HG03354 (cell line): ENCODE measurements around the gene PRKCA.
"Not testable (repeated sequence)": the region's sequence is repeated elsewhere in the genome, so short reads cannot be mapped to it uniquely, and the experiment has no call there.

Experiments used
- ATAC-seq: cut with Tn5 transposase; IDR thresholded peaks from one replicate; pipeline ENCODE4 v1.9.1; 2021; ENCODE audit warnings: mild to moderate bottlenecking; ENCODE audit not compliant: unreplicated experiment, poor library complexity, severe bottlenecking

PRKCA gene

DNA sequence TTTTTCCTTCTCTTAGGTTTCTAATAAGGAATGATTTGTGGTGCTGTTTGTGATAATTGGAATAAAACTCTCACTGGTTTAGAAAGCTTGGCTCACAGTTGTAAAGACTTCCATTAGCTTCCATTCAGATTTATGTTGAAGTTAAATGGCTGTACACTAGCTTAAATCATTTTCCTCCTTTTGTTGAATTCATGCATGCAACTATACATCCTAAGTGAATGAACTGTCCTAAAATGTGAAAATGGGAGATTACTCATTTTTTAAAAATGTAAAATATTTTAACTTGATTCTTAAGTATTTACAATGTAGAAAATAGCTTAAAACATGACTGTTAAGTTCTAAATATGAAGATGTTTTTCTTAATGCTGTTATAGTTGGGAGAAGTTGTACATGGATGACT is 15.2 kb downstream of the PRKCA start:
- ATAC-seq: no peak

- no peak for ATAC-seq
Observed at GRCh38 chr17:66319226-66319625, 16.8 kb downstream of the PRKCA start.

GRCh38 chr17:66322764-66323163 is 20.4 kb downstream of the PRKCA start:
- ATAC-seq: no peak

DNA sequence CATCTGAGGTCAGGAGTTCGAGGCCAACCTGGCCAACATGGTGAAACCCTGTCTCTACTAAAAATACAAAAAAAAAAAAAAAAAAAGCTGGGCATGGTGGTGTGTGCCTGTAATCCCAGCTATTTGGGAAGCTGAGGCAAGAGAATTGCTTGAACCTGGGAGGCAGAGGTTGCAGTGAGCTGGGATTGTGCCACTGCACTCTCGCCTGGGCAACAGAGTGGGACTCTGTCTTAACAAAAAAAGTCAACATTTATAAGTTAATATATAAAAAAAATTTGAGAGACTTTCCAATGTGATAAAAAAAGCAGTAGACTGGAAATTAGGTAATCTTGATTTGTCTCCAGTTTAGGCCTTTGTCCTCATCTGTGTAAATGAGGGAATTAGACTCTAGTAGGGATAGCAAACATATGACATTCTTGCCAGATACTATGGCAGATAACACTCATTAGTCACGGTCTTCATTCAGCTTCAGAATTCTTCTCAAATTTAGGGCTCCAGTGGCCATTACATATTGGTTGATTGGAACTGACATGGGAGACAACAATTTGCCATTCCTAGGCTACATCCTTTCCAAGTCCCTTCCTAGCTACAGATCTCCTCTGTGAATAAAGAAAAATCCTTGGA is 22.1 kb downstream of the PRKCA start:
- not testable (repeated sequence) for ATAC-seq

GRCh38 chr17:66326476-66327047 is 24.1 kb downstream of the PRKCA start:
- ATAC-seq: no peak

DNA sequence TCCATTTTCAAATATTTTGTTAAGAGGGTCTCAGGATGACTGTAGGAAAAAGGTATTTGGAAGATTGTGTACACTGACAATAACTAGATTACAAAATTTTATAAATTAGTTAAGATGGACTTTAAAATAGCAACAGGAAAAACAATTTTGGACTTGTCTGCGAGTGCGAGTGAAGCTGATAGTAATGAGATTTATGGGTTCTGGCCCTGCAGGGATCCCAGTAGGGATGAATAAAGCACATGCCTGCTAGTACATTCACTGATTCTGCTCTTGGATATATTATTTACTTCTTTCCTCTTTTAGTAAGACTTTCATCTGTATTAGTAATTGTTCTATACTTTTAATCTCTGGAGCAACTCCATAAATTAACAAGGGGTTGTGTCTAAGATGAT is 28.2 kb downstream of the PRKCA start:
- ATAC-seq: no peak

DNA sequence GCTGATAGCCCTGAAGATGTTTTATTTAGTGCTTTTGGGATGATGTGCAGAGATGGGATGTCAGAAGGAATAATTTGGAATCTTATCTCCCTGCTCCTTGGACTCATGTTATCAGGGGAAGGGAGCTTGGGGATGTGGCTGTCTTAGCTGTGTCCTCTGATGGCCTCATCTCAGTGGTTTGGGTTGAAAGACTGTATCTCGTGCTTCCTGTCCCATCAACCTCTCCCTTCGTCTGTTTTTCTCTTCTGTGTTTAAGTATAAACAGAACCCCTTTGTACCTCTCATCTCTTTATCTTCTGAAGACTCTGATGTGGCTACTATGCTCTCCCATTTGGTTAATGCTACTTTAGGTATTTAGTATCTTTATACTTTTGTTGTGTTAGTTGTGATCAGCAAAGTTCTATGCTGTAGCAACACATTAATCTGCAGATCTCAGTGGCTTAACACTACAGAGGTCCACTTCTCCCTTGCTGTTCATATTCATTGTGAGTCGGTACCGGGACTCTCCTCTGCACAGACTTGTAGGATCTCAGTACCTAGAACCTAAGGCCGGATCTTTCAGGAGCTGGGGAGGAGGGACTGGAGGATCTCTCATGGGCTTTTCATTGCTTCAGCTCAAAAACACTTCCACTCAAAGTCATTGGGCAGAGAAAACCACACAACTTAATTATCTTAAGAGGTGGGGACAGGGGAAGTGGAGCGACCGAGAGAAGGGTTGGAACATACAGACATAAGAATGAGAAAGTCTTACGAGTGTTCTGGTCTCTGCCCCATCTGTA is 28.8 kb downstream of the PRKCA start:
- no peak for ATAC-seq

DNA sequence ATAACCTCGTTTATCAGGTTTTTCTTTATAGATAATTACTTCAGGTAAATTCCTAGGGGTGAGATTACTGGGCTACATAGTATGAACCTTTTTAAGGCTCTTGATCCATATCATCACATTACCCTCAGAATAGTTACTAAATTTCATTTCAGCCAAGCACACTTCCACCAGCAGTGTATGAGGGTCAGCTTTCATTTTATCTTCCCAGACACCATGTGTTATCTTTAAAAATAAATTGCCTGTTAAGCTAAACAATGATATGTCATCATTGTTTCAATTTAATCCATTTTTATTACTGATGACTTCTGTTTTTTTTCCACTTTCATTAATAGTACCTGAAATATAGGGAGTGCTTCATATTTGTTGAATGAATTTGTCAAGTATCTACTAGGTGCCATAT is 33.4 kb downstream of the PRKCA start:
- no peak for ATAC-seq

DNA sequence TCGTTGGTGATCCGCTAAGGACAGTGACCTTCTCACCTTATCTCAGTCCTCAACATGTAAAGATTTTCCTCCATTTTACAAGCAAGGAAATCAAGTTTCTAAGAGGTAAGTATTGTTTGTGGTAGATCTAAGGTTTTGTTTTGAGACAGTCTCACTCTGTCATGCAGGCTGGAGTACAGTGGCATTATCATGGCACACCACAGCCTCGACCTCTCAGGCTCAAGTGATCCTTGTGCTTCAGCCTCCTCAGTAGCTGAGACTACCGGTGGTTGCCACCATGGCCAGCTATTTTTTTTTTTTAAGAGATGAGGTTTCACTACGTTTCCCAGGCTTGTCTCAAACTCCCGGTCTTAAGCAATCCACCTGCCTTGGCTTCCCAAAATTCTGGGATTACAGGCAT is 34.9 kb downstream of the PRKCA start:
- ATAC-seq: no peak

GRCh38 chr17:66337866-66338485 is 35.6 kb downstream of the PRKCA start:
- ATAC-seq: no peak

GRCh38 chr17:66338937-66339336 is 36.5 kb downstream of the PRKCA start:
- ATAC-seq: no peak

- no peak for ATAC-seq
Observed at GRCh38 chr17:66339561-66339960, 37.1 kb downstream of the PRKCA start.

- no peak for ATAC-seq
Observed at GRCh38 chr17:66340720-66341119, 38.3 kb downstream of the PRKCA start.

GRCh38 chr17:66341462-66341861 is 39.0 kb downstream of the PRKCA start:
- peak; percentile 58 for ATAC-seq

DNA sequence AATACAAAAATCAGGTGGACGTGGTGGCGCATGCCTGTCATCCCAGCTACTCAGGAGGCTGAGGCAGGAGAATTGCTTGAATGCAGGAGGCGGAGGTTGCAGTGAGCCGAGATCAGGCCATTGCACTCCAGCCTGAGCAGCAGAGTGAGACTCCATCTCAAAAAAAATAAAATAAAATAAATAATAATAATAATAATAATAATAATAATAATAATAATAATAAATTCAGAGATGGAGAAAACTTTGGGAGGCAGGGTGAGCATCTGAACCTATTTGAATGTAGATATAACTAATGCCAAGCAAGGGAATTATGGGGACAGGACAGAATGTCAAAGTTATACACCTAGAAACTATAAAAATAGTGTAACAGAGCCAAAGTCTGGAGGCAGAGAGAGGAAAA is 39.9 kb downstream of the PRKCA start:
- ATAC-seq: not testable (repeated sequence)

DNA sequence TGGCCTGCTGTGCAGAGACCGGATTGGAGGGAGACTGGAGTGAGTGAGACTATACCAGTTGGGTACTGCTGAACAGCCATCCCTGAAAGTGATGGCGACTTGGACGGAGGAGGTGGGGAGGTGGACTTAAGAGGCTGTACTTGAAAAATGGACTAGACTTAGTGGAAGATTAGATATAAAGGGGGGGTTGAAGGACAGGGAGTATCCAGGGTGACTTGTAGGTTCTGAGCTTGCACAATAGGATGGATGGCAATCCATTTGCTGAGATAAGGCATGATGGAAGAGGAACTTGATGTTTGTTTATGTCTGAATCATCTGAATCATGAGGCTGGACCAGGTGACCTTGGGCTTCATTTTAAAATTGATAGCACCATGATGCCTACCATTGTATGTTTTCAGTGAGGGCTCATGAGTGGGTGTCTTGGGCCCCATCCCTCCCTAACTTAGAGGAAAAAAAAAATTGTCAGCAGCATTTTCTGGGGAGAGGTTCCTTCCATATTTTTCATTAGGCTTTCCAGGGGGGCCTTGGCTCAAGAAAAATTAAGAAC is 41.2 kb downstream of the PRKCA start:
- no peak for ATAC-seq

DNA sequence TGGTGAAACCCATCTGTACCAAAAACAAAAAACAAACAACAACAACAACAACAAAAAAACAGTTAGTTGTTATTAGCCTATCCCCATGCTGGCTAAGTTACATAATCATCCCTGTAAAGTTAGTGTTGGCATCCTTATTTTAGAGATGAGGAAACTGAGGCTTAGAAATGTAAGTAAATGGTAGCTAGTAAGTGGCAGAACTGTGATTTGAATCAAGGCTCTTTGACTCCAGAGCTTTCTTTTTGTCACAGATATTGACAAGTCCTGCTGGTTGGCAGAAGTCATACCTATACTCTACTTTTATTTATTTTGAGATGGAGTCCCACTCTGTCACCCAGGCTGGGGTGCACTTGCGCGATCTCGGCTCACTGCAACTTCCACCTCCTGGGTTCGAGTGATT is 42.1 kb downstream of the PRKCA start:
- no peak for ATAC-seq

GRCh38 chr17:66345264-66345663 is 42.9 kb downstream of the PRKCA start:
- ATAC-seq: no peak

- ATAC-seq: not testable (repeated sequence)
Observed at GRCh38 chr17:66345949-66346638, 43.7 kb downstream of the PRKCA start.
